Subcutaneous abdominal adipose tissue (tissue), 5 donors: Measurements from ENCODE around the gene RPRML.
"Not testable (repeated sequence)": the region's sequence is repeated elsewhere in the genome, so short reads cannot be mapped to it uniquely, and the experiment has no call there.

ENCODE experiments used
- H3K27ac ChIP-seq: one replicate; pipeline ENCODE4 v1.7.0; 2013; ENCODE audit warnings: low read depth, mild to moderate bottlenecking, inconsistent platforms, low read length, moderate library complexity
- H3K27me3 ChIP-seq, 5 donors: one replicate each; pipeline ENCODE4 v1.7.0; 2013; ENCODE audit warnings: low read length in 5 of 5, inconsistent platforms in 1 of 5; ENCODE audit not compliant: control insufficient read depth in 5 of 5, insufficient read depth in 4 of 5
- H3K36me3 ChIP-seq, 5 donors: one replicate each; pipeline ENCODE4 v1.7.0; 2013; ENCODE audit warnings: low read length in 5 of 5; ENCODE audit not compliant: control insufficient read depth in 5 of 5, insufficient read depth in 5 of 5
- H3K4me1 ChIP-seq, 5 donors: one replicate each; pipeline ENCODE4 v1.7.0; 2013; ENCODE audit warnings: low read length in 5 of 5, mild to moderate bottlenecking in 3 of 5, moderate library complexity in 1 of 5; ENCODE audit not compliant: control insufficient read depth in 5 of 5, insufficient read depth in 5 of 5
- H3K4me3 ChIP-seq, 5 donors: one replicate each; pipeline ENCODE4 v1.7.0; 2013; ENCODE audit warnings: low read length in 5 of 5, low read depth in 1 of 5
- H3K9ac ChIP-seq, 5 donors: one replicate each; pipeline ENCODE4 v1.7.0; 2013; ENCODE audit warnings: low read length in 5 of 5, mild to moderate bottlenecking in 4 of 5, moderate library complexity in 3 of 5
- H3K9me3 ChIP-seq, 5 donors: one replicate each; pipeline ENCODE4 v1.7.0; 2013; ENCODE audit warnings: low read length in 5 of 5; ENCODE audit not compliant: control insufficient read depth in 5 of 5
- donor health status: healthy.
- donor health status: healthy.
- donor health status: healthy.
- donor health status: healthy.
- donor health status: healthy.

RPRML gene

DNA sequence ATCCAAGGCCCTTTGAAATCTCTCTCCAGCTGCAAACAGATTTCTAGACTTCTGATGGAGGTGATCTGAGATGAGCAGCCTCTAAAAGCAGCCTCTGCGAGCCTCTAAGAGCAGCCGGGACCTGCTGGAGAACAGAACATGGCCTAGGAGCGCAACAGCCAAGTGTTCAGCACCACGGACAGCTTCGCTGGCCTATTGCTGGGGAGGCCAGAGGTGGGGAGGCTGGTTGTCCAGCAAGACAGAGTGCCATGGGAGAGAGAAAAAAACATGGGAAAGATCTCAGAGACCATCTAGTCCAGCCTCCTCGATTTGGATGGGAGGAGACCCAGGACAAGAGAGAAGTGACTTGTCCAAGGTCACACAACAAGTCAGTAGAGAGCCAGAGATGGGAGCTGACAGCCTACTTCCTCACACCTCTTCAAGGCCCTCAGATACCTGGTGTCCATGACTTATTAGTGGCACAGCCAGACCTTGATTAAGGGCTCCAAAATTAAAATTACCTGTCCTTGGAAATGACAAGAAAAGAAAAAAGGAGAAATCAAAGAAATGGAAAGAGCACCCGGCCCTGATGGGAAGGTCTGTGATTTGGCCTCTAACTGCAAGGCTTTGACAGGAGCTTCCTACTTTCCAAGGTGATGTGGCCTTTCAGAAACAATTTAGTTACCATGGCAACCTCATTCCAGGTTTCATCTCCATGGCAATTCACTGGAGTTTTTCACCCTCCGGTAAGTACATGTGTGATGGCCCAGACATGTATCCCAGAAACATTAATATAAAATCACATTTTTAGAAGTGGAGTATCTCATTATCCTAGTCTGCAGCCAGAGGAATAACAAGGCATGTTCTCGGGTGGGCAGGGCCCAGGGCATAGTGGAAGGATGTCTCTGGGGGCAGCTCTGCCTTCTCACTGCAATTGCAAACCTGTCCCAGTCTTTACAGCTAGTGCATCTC, 14.5 kb downstream of the RPRML start:
- H3K27ac ChIP-seq: no peak overlapping the region
- no peaks in the 10 kb centered on the region for H3K4me1 ChIP-seq
- peaks cover 0 to 12% (median 3%) of the 10 kb centered on the region in 5 donors for H3K36me3 ChIP-seq
- H3K9me3 ChIP-seq: peaks cover 0 to 6% (median 0%) of the 10 kb centered on the region in 5 donors
- H3K27me3 ChIP-seq: peaks cover 0 to 5% (median 3%) of the 10 kb centered on the region in 5 donors
- H3K4me3 ChIP-seq: no peak overlapping the region
- peak overlapping the region in 1 of 5 donors; percentile 17 for H3K9ac ChIP-seq

DNA sequence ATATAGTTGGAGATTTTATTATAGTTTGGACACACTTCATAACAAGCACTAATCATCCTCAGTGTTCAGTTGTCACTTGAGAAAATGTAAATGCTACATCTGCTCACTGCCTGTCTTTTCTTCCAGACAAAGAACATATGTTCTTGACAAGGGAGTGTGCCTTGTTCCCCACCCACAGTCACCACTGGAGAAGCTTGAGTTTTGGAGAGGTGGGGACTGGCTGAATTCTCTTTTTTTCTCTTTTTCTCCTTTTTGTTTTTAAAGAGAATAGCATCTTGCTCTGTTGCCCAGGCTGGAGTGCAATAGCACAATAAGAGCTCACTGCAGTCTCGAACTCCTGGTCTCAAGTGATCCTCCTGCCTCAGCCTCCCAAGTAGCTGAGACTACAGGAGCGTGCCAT, 15.5 kb downstream of the RPRML start:
- Histone ChIP-seq H3K27me3 (peaks cover 0 to 8% (median 4%) of the 10 kb centered on the region in 5 donors), H3K4me3 (no peak overlapping the region), H3K9me3 (peaks cover 0 to 7% (median 0%) of the 10 kb centered on the region in 5 donors), H3K4me1 (no peaks in the 10 kb centered on the region), H3K36me3 (peaks cover 0 to 6% (median 3%) of the 10 kb centered on the region in 5 donors), H3K27ac (no peak overlapping the region), H3K9ac (no peak overlapping the region)

DNA sequence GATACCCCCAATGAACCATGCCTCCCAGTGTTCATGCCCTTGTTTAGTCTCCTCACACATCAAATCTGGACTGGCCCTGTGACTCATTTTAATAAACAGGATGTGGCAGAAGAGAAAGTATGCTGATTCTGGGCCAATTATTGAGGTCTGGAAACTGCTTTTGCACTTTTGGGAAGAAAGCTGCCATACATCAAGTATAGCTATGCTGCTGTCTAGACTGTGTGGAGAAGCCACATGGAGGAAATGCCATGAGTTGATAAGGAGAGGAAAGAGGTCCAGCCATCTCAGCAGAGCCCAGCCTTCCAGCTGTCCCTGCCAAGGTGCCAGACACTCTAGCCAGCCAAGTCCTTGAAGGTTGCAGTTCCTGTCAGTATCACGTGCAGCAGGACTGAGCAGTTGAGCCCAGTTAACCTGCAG, 16.7 kb downstream of the RPRML start:
- Histone ChIP-seq H3K27ac (no peak overlapping the region), H3K9me3 (peaks cover 0 to 7% (median 0%) of the 10 kb centered on the region in 5 donors), H3K27me3 (peaks cover 3 to 16% (median 5%) of the 10 kb centered on the region in 5 donors), H3K36me3 (no peaks in the 10 kb centered on the region), H3K4me1 (no peaks in the 10 kb centered on the region), H3K4me3 (no peak overlapping the region), H3K9ac (no peak overlapping the region)

DNA sequence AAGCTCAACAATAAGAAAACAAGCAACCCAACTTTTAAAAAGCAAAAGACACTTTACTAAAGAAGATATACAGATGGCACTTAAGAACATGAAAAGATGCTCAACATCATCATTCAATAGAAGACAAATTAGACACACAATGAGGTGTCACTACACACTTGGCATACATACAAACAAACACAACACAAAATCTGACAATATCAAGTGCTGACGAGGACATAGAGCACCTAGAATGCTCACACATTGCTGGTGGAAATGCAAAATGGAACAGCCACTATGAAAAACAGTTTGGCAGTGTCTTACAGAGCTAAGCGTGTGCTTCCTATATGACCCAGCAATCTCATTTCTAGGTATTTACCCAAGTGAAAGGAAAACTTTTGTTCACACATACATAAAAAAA, 18.9 kb downstream of the RPRML start:
- Histone ChIP-seq H3K4me1 (no peaks in the 10 kb centered on the region), H3K27ac (no peak overlapping the region), H3K9me3 (peaks cover 0 to 7% (median 0%) of the 10 kb centered on the region in 5 donors), H3K4me3 (no peak overlapping the region), H3K9ac (no peak overlapping the region), H3K27me3 (peaks cover 2 to 16% (median 7%) of the 10 kb centered on the region in 5 donors), H3K36me3 (no peaks in the 10 kb centered on the region)

DNA sequence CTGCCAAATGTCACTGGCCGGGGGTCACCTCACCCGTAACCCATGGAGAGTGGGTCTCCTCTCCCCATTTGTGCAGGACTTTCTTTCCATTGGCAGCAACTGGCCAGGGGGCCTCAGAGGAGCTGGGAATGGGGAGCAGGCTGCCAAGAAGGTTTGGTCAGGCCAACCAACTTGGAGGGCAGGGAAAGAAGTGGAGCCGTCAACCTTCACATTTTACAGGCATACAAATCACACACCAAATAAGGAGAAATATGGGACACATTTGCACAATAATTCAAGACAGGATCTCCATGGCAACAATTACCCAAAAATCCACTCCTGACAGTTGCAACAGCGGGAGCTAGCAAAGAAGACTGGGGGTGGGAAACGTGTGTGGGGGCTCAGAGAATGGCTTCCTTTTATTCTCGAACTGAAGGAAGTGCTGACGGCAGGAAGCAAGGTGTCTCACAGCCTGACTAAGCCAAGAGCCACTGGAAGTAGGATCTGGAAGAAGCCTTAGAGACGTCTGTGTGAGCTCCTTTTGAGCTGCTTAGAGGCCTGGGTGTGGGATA, 20.9 kb downstream of the RPRML start:
- Histone ChIP-seq H3K27ac (no peak overlapping the region), H3K27me3 (peaks cover 0 to 16% (median 7%) of the 10 kb centered on the region in 5 donors)

DNA sequence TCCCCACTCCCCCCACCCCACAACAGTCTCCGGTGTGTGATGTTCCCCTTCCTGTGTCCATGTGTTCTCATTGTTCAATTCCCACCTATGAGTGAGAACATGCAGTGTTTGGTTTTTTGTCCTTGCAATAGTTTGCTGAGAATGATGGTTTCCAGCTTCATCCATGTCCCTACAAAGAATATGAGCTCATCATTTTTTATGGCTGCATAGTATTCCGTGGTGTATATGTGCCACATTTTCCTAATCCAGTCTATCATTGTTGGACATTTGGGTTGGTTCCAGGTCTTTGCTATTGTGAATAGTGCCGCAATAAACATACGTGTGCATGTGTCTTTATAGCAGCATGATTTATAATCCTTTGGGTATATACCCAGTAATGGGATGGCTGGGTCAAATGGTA, 25.9 kb downstream of the RPRML start:
- not testable (repeated sequence) for H3K27ac ChIP-seq, H3K9me3 ChIP-seq, H3K4me3 ChIP-seq, H3K9ac ChIP-seq, H3K4me1 ChIP-seq
- H3K36me3 ChIP-seq: peaks cover 0 to 13% (median 8%) of the 10 kb centered on the region in 5 donors
- peaks cover 0 to 24% (median 16%) of the 10 kb centered on the region in 5 donors for H3K27me3 ChIP-seq

More for the DNA sequence above, 20.9 kb downstream of the RPRML start:
- Histone ChIP-seq H3K9me3 (peaks cover 0 to 7% (median 0%) of the 10 kb centered on the region in 5 donors), H3K36me3 (no peaks in the 10 kb centered on the region), H3K4me3 (no peak overlapping the region), H3K4me1 (no peaks in the 10 kb centered on the region), H3K9ac (no peak overlapping the region)

DNA sequence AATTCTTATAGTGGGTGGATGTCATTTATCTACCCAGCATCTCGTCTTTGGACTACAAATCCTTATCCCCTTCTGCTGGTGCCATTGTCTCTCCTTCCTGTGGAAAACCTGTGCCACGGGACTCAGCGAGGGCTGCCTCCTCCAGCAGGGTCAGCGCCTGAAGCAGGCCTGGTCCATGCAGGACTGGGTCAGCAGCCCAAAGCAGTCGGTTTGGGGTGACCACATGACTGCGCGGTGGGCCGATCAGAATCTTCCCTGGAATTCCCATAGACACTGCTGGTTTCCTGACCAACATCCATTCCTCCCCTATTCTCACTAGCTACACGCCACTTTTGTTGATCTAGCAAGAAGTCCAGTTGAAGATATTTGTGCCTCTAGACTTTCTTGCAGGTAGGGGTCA, 26.9 kb downstream of the RPRML start:
- Histone ChIP-seq H3K4me1 (no peaks in the 10 kb centered on the region), H3K36me3 (peaks cover 0 to 16% (median 8%) of the 10 kb centered on the region in 5 donors), H3K9me3 (no peaks in the 10 kb centered on the region), H3K27ac (no peak overlapping the region), H3K27me3 (peaks cover 0 to 24% (median 16%) of the 10 kb centered on the region in 5 donors), H3K9ac (no peak overlapping the region), H3K4me3 (no peak overlapping the region)

DNA sequence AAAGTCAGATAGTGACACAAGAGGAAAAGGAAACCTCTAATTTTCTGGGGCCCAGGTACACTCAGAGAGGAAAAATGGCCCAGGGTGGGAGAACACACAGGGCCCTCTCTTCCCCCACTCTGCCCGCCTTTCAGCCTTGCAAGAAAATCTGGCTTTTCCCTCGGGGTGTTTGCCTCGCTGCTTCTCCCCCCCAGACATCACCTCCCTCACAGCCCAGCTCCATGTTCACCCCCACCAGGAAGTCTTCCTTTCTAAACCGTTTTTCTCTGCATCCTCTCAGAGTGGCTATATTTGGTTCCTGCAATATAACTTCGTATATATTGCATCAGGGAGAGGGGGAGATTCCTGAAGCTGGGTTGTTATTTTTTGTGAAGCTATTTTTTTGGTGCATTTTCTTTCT, 27.3 kb downstream of the RPRML start:
- Histone ChIP-seq H3K4me1 (no peaks in the 10 kb centered on the region), H3K27me3 (peaks cover 0 to 23% (median 17%) of the 10 kb centered on the region in 5 donors), H3K4me3 (no peak overlapping the region), H3K27ac (no peak overlapping the region), H3K36me3 (peaks cover 0 to 16% (median 8%) of the 10 kb centered on the region in 5 donors), H3K9ac (no peak overlapping the region), H3K9me3 (no peaks in the 10 kb centered on the region)

DNA sequence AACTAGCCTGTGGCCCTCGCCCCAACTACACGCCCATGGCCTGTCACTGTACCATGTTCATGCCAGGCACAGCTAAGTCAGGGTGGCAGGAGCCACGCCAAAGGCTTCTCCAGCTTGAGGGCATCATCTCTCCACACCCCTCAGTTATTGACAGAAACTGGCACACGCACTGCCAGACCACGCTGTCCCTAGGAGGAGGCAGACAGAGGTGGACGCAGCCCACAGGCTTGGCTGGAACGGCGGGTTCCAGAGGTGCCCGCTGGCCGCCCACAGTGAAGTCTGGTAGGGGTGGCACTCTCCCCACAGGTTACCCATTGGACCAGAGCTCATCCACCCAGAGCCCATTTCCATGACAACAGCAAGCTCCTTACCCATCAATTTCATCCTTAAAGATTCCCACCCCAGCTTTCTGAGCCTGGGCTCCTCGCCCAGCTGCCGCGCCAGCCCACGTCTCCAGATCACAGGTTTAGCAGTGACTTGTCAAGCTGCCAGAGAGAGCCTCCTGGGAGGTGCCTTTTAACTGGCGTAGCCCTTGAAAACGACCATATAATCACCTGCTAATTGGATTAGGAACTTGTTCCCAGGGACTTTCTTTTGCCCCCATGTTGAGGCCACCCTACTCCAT, 27.9 kb downstream of the RPRML start:
- Histone ChIP-seq H3K9ac (no peak overlapping the region), H3K27me3 (peaks cover 0 to 20% (median 17%) of the 10 kb centered on the region in 5 donors), H3K4me3 (no peak overlapping the region), H3K4me1 (no peaks in the 10 kb centered on the region), H3K9me3 (no peaks in the 10 kb centered on the region), H3K27ac (no peak overlapping the region), H3K36me3 (peaks cover 0 to 16% (median 8%) of the 10 kb centered on the region in 5 donors)
